ENCODE data around the gene XYLT1.
A peak's percentile ranks its signal among the peaks of the same experiment; 100 is the strongest.

XYLT1 gene

GRCh38 chr16:17215306-17215705, 255.5 kb downstream of the XYLT1 start:
- no peak for DNase-seq

GRCh38 chr16:17213974-17214373, 256.8 kb downstream of the XYLT1 start:
- no peak for DNase-seq

GRCh38 chr16:17213025-17213424, 257.7 kb downstream of the XYLT1 start:
- no peak for DNase-seq

- no peak for DNase-seq
Observed at GRCh38 chr16:17212606-17213005, 258.2 kb downstream of the XYLT1 start.

- no peak for DNase-seq
Observed at GRCh38 chr16:17211797-17212196, 259.0 kb downstream of the XYLT1 start.

- no peak for DNase-seq
Observed at GRCh38 chr16:17206712-17207111, 264.0 kb downstream of the XYLT1 start.

GRCh38 chr16:17205279-17206211, 265.2 kb downstream of the XYLT1 start:
- peak; percentile 5 for DNase-seq

- DNase-seq: no peak
Observed at GRCh38 chr16:17204644-17205043, 266.1 kb downstream of the XYLT1 start.

GRCh38 chr16:17204206-17204605, 266.6 kb downstream of the XYLT1 start:
- DNase-seq: no peak

GRCh38 chr16:17203424-17203823, 267.3 kb downstream of the XYLT1 start:
- DNase-seq: no peak

GRCh38 chr16:17199135-17199534, 271.6 kb downstream of the XYLT1 start:
- no peak for DNase-seq

- no peak for DNase-seq
Observed at GRCh38 chr16:17196526-17196925, 274.2 kb downstream of the XYLT1 start.

GRCh38 chr16:17194190-17194780, 276.5 kb downstream of the XYLT1 start:
- DNase-seq: peak; percentile 24

GRCh38 chr16:17193566-17194100, 277.1 kb downstream of the XYLT1 start:
- no peak for DNase-seq

GRCh38 chr16:17184026-17184425, 286.7 kb downstream of the XYLT1 start:
- DNase-seq: no peak

- no peak for DNase-seq
Observed at GRCh38 chr16:17177959-17178905, 292.5 kb downstream of the XYLT1 start.

GRCh38 chr16:17177242-17177958, 293.4 kb downstream of the XYLT1 start:
- DNase-seq: peak; percentile 9

- DNase-seq: no peak
Observed at GRCh38 chr16:17176199-17176598, 294.6 kb downstream of the XYLT1 start.

- DNase-seq: peak; percentile 34
Observed at GRCh38 chr16:17173281-17173680, 297.5 kb downstream of the XYLT1 start.

GRCh38 chr16:17171250-17172143, 299.3 kb downstream of the XYLT1 start:
- no peak for DNase-seq

- no peak for DNase-seq
Observed at GRCh38 chr16:17170435-17170834, 300.3 kb downstream of the XYLT1 start.

All from EL (cell line).